GM21360 (cell line): ENCODE data around the gene PRDM16.

Source experiments
- ATAC-seq: cut with Tn5 transposase; IDR thresholded peaks from one replicate; pipeline ENCODE4 v1.9.1; 2021; ENCODE audit warnings: mild to moderate bottlenecking, moderate library complexity; ENCODE audit not compliant: unreplicated experiment

The PRDM16 gene

DNA sequence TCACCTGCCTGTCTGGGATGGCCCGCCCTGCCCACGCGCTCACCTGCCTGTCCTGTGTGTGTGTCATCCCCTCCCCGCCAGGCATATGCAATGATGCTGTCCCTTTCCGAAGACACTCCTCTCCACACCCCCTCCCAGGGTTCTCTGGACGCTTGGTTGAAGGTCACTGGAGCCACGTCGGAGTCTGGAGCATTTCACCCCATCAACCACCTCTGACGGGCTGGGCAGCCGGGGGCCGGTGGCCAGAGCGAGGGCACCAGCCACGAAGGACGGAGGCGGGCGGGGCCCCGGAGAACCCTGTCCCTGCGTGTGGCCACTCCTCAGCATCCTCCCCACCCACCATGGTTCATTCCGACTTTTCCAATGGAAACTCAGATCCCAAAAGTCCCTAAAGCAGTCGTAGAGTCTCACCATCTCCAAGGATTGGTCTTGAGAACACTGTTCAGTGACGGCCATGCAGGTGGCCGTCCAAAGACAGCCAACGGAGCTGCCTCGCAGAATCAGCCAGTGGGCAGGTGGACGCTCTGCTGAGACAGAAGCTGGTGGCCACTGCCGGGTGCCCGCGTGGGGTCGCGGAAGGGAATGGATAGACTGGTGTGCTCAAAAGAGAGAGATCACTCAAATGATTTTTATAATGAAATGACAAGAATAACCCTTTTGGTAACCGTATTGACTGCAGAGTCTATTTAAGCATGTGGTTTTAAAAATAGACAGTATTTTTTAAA is 364.8 kb downstream of the PRDM16 start:
- ATAC-seq, result no peak

DNA sequence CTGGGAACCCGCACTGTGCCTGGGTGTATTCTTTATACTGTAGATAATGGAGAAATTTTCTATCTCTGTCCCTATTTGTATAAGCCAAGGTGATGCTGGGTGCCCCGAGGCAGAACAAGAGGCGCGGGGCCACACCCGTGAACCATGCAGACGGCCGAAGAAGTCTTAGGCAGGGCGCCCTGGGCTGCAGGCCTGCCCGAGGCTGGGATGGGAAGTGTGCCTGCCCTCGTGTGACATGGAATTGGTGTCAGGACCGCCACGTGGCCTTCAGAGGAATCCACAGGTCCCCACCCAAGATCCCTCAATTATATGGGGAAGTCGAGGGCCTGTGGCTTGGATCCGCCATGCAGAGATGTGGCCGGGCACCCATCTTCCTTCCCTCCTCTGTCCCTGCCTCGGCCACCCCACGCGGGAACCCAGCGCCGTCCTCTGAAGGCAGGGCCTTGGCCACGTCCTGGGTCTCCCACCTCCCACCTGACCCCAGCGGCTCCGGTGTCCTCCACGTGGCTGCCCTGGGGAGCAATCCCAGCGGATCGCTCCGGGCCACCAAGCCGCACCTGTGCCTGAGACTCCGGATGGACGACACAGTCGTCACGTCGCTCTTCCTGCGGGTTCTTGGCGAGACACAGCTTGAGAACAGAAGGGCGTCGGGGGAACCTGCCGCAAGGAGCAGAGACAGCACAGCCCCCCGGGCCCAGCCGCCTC is 365.6 kb downstream of the PRDM16 start:
- no peak for ATAC-seq

DNA sequence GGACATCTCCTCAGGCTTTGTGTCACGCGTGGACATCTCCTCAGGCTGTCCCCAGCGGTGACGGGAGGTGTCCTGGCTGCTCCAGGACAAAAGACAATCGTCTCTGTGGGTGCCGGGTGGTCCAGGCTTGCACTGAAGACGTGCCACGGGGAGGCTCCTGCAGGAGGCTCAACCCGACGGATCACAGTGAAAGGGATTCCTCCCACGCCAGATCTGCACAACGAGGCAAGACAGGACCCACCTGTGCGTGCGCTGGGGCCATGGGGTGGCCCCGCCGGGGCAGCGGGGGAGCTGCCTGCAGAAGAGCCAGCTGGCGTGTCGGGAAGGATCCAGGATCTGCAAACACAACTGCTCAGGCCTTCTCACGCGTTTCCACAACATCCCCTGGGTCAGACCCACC is 366.7 kb downstream of the PRDM16 start:
- ATAC-seq, result no peak

DNA sequence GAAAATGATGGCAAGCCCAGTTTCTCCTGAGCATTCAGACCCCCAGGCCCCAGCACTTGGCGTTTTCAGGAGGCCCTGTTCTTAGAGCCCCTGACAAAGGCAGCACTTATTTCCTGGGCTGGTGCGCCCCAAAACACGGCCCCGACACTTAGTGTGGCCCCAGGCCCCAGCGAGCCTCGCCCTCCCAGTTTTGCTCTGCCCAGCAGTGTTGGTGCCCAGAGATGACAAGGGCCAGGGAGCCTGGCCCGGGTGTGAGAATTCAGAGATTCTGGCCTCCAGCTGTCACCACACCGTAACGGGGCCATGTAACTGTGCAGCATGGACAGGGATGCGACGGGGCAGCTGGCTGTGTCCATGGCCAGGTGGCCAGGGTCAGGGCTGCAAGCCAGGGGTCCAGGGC is 367.4 kb downstream of the PRDM16 start:
- no peak for ATAC-seq

DNA sequence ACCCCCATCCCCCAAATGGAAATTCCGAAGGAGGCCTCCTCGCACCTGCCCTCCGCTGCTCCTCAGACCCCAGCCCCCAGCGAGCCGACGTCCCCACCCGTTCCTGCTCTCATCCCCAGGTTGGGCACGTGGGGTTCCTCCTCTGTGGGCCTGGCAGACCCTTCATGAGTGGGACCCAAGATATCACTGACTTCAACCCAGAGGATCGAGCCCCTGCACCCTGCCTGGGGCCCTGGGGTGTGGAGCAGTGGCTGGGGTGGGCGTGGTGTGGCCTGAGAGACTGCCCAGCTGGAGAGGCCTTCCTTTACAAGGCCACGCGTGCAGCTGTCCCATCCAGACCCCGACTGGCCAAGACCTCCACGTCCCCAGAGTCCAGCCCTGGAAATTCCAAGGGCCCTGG is 367.9 kb downstream of the PRDM16 start:
- no peak for ATAC-seq

DNA sequence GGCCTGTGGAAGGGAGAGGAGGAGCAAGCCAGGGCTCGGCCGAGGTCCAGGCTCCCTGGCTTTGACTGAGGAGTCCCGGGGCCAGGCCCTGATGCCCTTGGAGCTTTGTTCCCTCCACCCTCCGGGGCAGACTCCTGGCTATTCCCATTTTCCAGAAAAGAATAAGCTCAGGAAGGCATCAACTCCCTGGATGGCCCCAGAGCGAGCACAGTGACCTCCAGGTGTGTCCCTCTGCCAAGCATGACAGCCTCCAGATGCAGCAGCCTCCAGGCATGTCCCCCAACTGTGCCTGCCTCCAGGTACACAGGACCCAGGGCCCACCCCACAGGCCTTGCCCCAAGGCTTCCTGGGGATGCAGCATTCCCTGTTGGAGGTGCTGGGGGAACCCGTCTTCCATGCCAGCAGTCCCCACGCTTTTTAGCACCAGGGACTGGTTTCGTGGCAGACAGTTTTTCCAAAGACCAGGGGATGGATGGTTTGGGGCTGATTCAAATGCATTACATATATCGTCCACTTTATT is 369.7 kb downstream of the PRDM16 start:
- no peak for ATAC-seq

DNA sequence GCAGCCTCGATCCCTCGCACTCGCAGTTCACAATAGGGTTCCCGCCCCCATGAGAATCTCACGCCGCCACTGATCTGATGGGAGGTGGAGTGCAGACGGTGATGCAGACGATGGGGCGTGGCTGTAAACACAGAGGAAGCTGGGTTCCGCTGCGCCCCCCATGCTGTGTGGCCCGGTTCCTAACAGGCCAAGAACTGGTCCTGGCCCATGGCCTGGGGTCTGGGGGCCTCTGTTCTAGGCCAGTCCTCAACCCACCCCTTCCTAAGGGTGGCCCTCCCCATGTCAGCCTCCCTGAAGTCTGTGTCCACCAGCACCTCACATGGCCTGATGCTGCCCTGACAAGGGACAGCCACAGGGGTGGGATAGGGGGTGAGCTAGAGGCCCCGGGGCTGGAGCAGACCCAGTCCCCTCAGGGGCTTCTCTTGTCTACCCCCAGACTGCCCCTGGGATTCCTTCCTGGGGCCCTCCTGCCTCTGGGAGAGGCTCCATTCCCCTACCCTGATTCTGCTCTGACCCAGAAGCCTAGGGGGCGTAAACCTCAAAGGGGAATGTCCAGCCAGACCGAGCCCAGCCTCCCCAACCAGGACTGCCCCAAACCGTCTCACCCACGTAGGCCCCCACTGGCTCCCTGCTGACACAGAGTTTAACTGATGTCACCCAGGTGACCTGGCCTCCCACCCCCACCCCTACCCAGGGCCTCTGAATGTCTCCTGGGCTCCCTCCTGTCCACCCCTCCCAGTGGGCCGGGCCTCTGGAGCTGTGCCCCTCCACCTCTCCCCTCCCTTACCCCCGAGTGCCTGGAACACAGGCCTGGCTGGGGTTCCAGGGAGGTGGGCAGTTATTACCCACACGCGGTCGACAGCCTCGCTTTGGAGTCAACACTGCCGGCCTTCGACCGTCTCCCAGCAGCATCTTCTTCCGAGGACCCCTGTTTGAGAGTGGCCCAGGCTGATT is 370.6 kb downstream of the PRDM16 start:
- ATAC-seq, result no peak

DNA sequence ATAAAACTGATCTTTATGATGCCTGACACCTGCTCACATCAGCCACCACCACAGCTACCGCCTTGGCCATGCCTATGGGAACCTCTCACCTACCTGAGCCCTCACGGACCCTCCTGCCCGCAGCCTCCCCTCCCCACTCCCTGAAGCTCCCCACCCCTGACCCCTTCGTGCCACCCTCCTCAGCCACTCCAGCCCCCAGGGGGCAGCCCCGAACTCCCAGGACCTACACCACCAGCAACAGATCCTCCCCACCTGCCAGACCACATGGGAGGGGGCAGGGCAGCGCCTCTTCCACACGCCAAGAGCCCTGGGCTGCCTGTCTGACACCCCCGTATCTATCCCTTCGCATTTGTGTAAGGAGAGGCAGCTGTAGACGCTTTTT is 371.3 kb downstream of the PRDM16 start:
- no peak for ATAC-seq

DNA sequence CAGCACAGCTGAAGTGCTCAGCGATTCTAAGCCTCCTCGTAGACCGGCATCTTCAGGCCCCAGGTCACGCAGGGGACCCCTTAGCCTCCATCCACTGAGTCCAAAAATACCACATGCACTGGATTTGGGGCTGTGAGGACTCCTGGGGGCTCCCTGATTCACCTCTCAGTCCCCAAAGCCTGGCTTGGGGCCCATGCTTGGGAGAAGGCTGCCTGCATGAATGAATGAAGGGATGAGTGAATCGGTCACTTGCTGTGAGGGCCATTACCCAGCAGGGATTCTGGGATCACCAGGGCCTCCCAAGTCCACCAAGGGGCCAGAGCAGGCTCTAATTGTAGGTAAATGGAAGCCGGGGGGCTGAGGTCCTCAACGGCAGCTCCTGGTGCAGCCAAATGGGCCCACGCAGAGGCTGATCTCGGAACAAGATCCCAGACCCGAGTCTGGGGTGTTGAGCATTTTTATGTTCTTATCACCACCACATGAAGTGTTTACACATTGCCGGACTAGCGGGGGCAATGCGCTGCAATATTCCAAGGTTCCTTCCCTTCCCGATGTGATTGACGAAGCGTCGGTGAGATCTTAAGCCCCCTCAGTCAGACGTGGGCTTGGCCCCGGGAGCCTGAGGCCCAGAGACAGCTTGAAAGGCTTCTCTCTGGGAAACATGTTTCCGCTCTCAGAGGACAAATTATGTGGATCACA is 371.9 kb downstream of the PRDM16 start:
- ATAC-seq, result no peak

DNA sequence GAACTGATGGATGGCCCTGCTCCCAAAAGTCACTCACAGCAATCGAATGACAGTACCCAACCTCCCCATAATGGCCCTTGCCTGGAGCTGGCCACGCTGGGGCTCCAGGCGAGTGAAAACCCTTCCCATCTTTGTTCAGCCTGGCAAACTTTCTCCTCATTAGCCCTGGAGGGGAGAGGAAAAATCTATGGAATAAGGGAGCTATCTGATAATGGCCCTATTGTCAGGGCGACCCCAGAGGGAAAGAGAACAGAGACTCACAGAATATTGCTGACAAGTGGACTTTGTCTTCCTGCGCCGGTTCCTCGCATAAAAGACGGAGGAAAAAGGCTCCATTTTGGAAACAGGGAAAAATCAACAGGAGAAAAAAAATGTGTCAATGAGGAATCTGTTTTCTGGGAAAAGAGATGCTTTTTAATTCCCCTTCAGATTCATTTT is 372.4 kb downstream of the PRDM16 start:
- ATAC-seq, result no peak

DNA sequence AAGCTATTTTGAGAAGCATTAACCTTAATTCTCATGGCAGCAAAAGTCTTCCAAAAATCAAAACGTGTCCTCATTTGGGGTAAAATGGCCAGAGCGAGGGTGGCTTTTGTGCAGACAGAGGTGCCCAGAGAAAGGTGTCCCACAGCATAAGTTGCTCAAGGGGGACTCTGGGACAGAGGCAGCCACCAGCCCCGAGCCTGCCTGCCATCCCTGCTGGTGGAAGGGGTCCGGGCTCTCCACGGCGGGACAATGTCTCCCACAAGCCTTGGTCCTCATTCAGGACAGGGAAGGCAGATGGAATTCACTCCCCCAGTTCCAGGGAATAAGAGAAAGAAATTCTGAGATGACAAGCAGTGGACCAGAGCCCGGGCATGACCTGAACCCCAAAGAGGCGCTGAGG is 372.9 kb downstream of the PRDM16 start:
- no peak for ATAC-seq

DNA sequence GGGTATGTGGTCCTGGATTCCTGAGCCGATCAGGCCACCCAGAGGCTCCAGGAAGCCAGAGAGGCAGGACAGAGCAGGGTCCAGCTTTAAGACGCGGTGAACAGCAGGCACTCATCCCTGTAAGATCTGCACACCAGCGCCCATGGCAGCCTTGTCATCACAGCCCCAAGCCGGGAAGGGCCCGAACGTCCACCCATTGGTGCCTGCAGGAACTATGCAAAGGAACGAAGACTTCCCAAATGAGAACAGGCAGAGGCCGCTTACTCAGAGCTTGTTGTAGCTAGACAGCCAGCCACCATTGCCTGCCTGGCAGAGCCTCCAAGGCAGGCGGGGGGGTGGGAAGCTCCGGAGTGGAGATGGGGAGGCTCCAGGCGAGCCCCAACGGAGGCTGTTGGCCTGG is 373.3 kb downstream of the PRDM16 start:
- no peak for ATAC-seq

DNA sequence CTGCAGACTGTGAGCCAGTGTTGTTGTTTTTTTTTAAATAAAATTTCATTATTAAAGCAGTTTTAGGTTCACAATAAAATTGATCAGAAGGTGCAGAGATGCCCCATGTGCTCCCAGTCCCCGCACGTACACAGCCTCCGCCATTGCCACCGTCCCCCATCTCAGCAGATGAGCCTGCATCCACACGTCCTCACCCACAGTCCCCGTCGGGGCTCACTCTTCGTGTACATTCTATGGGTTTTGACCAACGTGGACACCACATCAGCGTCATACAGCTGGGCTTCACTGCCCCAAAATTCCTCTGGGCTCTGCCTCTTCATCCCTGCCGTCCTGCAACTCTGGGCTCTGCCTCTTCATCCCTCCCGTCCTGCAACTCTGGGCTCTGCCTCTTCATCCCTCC is 373.9 kb downstream of the PRDM16 start:
- no peak for ATAC-seq

DNA sequence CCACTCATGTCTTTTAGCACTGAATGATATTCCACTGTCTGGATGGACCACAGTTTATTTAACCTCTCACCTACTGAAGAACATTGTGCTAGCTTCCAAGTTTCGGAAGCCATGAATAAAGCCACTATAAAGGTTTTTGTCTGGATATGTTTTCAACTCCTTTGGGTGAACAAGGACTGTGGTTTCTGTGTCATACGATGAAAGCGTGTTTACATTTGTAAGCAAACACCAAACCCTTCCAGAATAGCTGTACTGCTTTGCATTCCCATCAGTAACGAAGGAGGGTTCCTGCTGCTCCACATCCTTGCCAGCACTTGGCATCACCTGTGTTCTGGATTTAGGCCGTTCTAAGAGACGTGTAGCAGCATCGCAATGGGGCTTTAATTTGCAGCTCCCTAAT is 374.8 kb downstream of the PRDM16 start:
- no peak for ATAC-seq

DNA sequence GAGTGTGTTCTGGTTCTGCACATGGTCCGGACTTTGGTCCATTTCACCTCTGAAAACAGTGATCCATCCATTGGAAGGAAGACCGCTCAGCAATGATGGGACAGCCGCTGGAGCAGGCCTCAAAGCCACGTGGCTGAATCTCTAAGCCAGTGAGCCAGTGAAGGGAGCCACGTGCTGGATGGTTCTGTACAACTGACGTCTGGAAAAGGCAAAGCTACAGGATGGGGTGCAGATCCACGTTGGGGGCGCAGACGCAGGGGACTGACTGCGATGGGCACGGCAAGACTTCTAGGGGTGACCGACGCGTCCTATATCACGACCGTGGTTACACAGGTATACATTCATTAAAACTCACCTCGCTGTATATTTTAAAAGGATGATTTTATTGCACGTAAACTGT is 375.3 kb downstream of the PRDM16 start:
- no peak for ATAC-seq

DNA sequence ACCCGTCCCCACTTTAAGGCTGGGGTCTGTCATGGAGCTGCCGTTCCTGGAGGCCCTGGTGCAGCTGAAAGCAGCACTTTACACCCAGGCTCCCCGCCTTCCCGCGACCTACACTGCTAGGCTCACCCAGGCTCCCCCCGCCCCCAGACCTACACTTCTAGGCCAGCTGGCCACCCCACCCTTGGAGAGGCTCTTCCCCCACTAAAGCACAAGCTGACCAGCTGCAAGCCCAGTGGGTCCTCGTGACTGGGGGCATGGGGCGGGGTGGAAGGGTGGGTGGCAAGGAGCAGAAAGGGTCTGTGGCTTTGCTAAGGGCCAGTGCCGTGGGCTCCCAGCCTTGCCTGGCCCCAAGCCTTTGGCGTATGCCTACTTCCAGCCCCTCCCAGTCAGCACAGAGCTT is 375.7 kb downstream of the PRDM16 start:
- no peak for ATAC-seq

DNA sequence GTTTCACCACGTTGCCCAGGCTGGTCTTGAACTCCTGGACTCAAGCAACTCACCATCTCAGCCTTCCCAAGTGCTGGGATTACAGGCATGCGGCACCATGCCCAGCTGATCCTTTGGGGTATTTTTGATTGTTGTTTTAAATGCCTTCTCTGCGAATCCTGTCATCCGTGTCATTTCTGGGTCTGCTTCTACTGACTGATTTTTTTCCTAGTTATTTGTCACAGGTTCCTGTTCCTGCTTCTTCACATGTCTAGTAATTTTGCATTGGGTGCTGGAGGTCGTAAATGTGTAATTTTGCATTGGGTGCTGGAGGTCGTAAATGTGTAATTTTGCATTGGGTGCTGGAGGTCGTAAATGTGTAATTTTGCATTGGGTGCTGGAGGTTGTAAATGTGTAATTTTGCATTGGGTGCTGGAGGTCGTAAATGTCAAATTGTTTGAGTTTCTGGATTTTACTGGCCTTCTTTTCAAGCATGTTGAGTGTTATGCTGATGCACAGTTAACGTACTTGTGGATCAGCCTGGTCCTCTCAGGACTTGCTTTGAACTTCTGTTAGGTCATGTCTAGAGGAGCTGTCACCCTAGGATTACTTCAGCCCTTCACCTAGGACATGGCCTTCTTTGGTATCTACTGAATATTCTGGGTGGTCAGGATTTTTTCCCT is 381.3 kb downstream of the PRDM16 start:
- ATAC-seq, result no peak

DNA sequence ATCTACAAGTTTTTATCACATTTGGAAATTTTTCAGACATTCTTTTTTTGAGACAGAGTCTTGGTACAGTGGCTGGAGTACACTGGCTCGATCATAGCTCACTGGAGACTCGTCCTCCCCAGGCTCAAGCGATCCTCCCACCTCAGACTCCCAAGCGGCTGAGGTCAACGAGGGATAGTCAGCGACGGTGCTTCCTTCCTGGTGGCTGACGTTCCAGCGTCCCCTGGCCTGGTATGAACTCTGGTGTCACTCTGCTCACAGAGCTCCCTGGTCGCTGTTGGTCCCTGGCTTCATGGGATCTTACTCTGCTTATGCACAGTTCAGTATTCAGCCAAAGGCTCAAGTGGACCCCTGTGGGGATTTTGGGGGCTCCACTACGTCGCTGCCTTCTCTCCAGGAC is 382.0 kb downstream of the PRDM16 start:
- ATAC-seq, result no peak

DNA sequence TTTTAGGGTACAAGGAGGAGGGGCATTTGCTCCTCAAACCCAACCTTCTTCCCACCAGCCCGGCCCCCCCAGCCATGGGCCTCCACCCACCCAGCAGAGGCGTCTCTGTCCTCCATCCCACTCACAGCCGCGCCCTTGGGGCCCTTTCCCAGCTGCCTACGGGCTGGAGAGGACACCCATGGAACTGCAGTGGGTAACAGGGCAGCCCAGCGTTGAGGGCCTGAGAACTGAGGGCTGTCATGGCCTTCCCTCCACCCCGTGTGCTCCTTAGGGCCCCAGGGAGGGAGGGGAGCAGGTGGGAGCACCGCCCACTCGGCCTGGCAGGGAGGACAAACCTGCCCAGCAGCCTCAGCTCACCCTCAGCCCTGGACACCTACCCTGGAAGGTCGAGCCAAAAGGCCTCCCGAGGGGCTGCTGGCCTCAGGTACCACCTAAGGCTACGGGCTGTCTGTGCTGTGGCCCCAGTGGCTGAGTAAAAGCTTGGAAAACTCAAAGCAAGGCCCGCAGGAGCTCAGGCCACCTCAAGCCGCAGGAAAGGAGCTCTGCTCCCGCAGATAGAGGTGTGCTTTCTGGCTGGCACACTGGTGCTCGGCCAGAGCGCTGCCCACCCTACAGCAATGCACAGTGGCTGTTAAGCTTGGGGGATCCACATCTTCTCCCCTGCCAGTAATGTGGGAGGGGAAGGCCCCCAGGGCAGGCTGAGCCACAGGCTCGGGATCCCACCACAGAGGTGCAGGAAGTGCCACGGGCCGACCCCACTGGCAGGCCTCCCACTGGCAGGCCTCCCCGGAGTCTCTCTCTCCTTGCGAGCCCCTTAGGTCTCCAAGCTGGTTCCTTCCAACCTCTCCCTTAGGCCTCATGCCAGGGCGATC is 383.2 kb downstream of the PRDM16 start:
- ATAC-seq, result no peak
